ENCODE results near the gene EIF5.
"Not testable (repeated sequence)": the region's sequence is repeated elsewhere in the genome, so short reads cannot be mapped to it uniquely, and the experiment has no call there.

Gene EIF5

GRCh38 chr14:103336191-103336590 is 2.2 kb downstream of the EIF5 start:
- no peak for DNase-seq (ENCODE audit: low spot score)

- no peak for DNase-seq (ENCODE audit: low spot score)
Measured at GRCh38 chr14:103337794-103338193, 3.8 kb downstream of the EIF5 start.

DNA sequence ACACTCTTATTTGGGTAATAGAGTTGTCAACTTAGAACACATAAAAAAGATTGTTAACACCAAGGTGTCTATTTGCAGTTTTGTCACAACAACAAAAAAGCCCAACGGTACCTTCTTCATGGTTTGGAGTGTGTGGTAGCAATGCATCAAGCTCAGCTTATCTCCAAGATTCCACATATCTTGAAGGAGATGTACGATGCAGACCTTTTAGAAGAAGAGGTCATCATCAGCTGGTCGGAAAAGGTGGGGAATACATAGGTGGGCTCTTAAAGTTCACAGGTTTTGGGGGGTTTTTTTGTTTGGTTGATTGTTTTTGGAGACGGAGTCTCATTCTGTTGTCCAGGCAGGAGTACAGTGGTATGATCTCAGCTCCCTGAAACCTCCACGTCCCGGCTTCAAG is 5.5 kb downstream of the EIF5 start:
- no peak for DNase-seq (ENCODE audit: low spot score)

- no peak for DNase-seq (ENCODE audit: low spot score)
Measured at GRCh38 chr14:103340480-103341212, 6.6 kb downstream of the EIF5 start.

DNA sequence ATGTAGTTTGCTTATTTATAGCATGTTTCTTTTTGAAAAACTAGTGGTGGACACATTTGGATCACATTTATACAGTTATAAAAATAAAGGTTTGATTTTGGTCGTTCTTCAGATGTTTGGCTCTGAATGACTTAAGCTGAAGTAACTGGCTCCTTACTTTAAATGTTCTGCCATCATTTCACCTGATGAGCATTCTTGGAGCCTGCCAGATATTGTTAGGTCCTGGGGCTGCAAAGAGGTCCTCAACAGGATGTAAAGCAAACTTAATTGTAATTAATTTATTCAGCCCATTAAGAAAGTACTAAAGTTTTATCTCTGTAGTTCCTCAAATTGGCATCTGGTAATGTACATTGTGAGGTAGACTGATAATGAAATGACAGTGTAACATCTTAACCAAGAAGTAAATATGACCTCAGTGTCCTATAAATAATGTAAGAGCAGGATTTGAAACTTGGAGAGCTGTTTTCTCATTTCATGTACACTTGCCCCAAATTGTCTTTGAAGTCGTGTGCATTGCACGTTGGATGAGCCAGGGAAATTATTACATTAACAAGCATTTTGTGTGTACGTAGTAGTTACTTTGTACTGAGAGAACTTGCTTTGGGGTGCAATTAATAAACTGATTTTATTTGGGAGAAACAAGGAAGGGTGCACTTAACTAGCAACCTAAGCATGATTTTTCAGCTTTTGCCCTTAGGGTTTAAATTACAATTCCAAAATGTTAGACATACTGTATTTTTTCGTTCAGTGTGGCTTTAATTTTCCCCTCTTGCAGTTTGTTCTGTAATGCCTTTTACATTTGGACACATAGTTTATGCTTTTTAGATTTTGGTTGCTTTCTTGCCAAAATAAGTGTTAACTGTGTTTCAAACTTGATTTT is 7.5 kb downstream of the EIF5 start:
- no peak for DNase-seq (ENCODE audit: low spot score)

DNA sequence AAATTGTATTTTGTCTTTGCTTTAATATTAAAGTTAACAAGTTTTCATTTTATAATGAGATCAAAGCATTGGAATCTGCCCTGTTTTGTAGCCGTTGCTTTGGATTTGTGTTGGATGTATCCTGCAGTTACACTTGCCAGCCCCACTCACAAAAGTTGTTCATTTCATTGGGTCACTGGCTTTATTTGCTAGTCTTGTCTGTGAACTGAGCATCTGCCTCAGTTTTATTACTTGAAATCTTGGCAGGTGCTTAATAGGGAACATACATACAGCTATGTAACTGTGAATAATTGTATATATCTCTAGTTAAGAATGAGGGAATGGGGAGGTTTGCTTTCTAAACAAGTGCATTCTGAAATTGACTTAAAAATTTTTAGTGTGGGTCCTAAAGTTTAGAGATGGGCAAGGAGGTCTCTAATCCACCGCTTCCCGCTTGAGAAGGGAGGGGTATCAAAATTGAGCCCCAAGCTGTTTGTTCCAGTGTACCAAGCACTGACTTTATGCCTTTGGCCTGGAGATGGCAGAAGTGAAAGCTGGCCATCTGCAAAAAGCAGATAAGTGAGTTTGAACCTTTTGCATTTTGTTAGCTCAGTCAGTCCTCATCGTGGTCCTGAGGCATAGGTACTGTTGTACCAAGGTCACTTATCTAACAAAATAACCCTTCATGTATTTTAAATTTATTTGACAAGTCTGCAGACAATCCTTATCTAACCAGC is 9.3 kb downstream of the EIF5 start:
- DNase-seq (ENCODE audit: low spot score), result no peak

GRCh38 chr14:103343905-103344797 is 10.1 kb downstream of the EIF5 start:
- DNase-seq (ENCODE audit: low spot score), result no peak

GRCh38 chr14:103346286-103346685 is 12.2 kb downstream of the EIF5 start:
- no peak for DNase-seq (ENCODE audit: low spot score)

DNA sequence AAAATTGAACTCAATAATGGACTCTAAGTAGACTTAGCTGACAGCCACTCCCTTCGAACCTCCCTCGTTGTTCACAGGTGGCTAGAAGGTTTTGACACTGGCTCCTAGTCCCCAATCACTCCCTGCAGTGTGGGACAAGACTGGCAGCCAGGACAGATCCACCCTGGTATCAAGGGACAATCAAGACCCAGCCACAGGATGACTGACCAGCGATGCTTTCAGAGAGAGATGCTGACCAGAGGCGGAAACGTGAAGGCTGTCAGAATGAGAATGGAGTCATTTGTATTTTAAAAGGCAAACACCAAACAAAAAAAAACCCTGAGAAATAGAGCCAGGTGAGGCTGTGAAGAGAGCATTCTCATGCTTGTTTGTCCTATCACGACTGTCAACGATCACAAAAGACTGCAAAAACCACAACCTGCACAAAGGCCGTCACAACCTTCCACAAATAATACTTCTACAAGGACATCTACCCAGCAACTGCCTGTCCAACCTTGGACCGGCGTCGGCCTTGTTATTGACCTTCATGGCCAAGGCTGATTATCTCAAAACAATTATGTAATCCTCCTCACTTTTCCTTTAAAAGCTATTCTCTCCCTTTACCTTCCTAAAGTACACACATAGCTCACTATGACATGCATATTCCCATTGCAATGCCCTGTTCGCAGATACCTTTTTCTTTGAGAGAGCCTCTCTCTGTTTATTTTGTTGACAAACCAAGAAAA is 13.2 kb downstream of the EIF5 start:
- DNase-seq (ENCODE audit: low spot score), result no peak

DNA sequence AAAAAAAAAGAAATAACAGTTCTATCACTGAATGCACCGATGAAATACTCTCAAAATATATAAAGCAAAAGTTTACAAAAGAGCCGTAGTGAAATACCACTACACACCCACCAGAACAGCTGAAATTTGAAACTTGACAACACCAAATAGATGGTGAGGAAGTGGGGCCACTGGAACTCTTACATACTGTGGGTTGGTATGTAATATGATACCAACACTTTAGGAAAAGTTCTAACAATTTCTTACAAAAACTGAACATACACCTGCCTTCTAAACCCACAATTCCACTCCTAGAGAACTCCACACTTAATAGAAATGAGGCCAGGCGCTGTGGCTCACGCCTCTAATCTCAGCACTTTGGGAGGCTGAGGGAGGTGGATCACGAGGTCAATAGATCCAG is 14.1 kb downstream of the EIF5 start:
- DNase-seq (ENCODE audit: low spot score), result no peak

- DNase-seq (ENCODE audit: low spot score), result no peak
Measured at GRCh38 chr14:103349982-103350381, 15.9 kb downstream of the EIF5 start.

DNA sequence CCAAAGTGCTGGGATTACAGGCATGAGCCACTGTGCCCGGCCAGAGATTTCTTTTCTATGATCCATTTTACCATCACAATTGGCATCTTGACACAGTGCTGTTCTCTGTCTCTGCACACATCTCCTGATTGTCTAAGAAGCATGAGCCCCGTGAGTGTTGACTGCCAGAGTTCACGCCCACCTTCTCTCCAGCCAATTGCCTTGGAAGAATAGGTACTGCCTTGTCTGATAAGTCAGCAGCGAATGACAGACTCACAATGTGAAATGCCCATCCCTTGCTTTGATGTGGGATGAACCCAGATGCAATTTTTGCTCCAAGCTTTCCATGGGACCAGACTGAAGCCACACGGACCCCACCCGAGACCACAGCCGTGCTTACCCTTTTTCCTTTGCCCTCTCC is 19.3 kb downstream of the EIF5 start:
- DNase-seq (ENCODE audit: low spot score), result no peak

GRCh38 chr14:103354141-103354540 is 20.1 kb downstream of the EIF5 start:
- DNase-seq (ENCODE audit: low spot score), result no peak

DNA sequence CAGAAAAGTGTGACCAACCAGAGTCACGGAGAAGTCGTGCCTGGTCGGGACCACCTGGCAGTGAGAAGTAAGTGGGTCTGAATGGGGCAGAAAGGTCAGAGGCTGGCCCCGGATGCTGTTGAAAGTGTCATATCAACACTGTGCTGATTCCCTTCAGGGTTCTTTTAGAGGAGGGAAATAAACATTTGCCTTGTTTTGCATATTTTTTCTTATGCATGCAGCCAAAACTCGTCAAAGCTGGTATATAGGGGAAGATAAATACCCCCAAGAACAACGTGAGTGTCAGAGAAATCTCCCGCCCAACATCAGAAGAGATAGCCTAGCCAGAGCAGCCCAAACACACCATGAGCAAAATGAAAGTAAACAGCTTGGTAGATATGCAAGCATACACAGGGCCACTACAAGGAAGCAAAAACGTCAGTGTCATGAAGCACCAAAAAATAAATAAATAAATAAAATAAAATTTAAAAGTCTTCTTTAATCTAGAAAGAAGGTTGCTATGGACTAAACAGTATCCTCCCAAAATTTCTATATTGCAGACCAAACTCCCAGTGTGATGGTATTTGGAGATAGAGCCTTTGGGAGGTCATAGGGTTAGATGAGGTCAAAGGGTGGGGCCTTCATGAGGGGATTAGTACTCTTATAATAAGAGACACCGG is 22.1 kb downstream of the EIF5 start:
- DNase-seq (ENCODE audit: low spot score), result no peak

DNA sequence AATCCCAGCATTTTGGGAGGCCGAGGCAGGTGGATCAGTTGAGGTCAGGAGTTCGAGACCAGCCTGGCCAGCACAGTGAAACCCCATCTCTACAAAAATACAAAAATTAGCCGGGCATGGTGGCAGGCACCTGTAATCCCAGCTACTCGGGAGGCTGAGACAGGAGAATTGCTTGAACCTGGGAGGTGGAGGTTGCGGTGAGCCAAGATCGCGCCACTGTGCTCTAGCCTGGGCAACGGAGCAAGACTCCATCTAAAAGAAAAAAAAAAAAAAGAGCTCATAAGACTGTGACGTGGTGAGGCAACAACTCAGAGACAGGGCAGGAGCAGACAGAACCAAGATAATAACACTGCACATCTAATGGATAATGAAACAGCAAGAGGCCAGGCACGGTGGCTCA is 23.5 kb downstream of the EIF5 start:
- not testable (repeated sequence) for DNase-seq (ENCODE audit: low spot score)

GRCh38 chr14:103360548-103360947 is 26.5 kb downstream of the EIF5 start:
- no peak for DNase-seq (ENCODE audit: low spot score)

DNA sequence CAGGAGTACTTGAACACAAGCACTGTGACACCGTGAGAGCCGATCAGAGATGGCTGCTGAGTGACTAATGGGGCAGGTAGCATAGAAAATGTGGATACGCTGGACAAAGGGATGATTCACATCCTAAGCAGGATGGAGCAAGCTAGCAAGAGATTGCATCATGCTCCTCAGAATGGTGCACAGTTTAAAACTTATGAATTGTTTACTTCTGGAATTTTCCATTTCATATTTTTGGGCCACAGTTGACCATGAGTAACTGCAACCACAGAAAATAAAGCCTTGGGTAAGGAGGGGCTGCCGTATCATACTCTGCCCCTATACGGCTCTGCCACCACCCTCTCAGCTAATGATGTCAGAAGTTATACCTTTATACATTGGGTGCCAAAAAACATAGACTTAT is 27.8 kb downstream of the EIF5 start:
- peak; percentile 76 for DNase-seq (ENCODE audit: low spot score)

DNA sequence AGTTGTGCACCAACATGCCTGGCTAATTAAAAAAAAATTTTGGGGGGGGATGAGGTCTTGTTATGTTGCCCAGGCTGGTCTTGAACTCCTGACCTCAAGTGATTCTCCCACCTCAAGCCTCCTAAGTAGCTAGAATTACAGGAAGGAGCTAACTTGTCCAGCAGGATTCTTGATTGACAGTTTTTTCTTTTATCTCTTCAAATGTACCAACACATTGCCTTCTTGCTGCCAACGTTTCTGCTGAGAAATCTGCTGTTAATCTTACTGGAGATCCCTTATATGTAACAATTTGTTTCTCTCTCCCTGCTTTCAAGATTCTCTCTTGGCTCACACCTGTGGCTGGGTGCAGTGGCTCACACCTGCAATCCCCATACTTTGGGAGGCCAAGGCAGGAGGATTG is 28.7 kb downstream of the EIF5 start:
- no peak for DNase-seq (ENCODE audit: low spot score)

- no peak for DNase-seq (ENCODE audit: low spot score)
Measured at GRCh38 chr14:103366741-103367140, 32.7 kb downstream of the EIF5 start.

- no peak for DNase-seq (ENCODE audit: low spot score)
Measured at GRCh38 chr14:103367995-103368394, 34.0 kb downstream of the EIF5 start.

DNA sequence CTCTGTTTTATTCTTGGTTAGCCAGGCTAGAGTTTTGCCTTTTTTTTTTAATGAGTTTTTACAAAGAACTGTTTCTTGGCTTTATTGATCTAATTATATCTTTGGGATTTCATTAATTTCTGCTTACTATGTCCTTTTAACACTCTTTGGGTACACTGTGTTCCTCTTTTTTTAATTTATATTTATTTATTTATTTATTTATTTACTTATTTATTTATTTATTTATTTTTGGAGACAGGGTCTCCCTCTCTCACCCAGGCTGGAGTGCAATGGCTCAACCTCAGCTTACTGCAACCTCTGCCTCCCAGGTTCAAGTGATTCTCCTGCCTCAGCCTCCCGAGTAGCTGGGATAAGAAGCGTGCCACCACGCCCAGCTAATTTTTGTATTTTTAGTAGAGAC is 36.0 kb downstream of the EIF5 start:
- DNase-seq (ENCODE audit: low spot score), result no peak
